ENCODE measurements around the gene CEMIP. TPM values are rescaled to one million over a fixed set of nuclear protein-coding genes. Genes with fewer than 3 reads are reported as not detected.

The CEMIP gene
- total RNA-seq, 1 donor from 2014 or later: under 0.01 TPM

GRCh38 chr15:81000624-81001151 is 221.5 kb downstream of the CEMIP start, which contains the start of gene TLNRD1:
TSS of gene TLNRD1 (plus strand) at chr15:81000923. CDS start at chr15:81002272, 1,349 bp downstream.
- DNase-seq (ENCODE audit: low read depth): peak; percentile 59
- Histone ChIP-seq H3K4me3 (ENCODE audit: low read depth, low read length) (peak within 1 kb of the TSS; percentile 94), H3K36me3 (ENCODE audit: control insufficient read depth, insufficient read depth, low read length) (peaks cover 1% of the 10 kb centered on the region), H3K27me3 (ENCODE audit: control insufficient read depth, insufficient read depth, low read length) (no peaks in the 10 kb centered on the region)
- TF ChIP-seq CTCF (IDR thresholded peaks at IDR 0.05; ENCODE audit: insufficient read depth, low read length, poor library complexity, severe bottlenecking): no peak

Other genes starting within 250 kb of the CEMIP start
- gene ABHD17C, start 84.1 kb upstream of the CEMIP start, total RNA-seq: 6.5 and 8.6 TPM in 2 replicates
- 24.7 and 25.9 TPM in 2 replicates for gene MESD, start 210.4 kb downstream of the CEMIP start, total RNA-seq
- gene TLNRD1, start 221.6 kb downstream of the CEMIP start, total RNA-seq: 34.2 and 39.8 TPM in 2 replicates

All from kidney epithelial cell (primary cell).